Spleen (tissue), 11 donors: ENCODE results near the gene TNFAIP6. TPM values are rescaled to one million over a fixed set of nuclear protein-coding genes. Genes with fewer than 3 reads are reported as not detected.

Experiments
- DNase-seq: peaks from one replicate; pipeline ENCODE4 v3.0.0-alpha.2; 2020
- H3K27ac ChIP-seq, 8 donors: fragments of 200-600 bp; sonication (generic) in 7 of 8; 1 replicate in 4 of 8; 2 replicates in 4 of 8; pipeline versions ENCODE4 v1.5.0 to v1.8.0; 2016 to 2021; ENCODE audit warnings: inconsistent platforms in 4 of 8, mild to moderate bottlenecking in 4 of 8, moderate library complexity in 1 of 8
- H3K27me3 ChIP-seq, 7 donors: fragments of 200-600 bp; sonication (generic) in 6 of 7; replicated peaks in 1 of 7; 1 replicate in 4 of 7; 2 replicates in 3 of 7; pipeline versions ENCODE4 v1.5.0 to v1.8.0; 2016 to 2021; ENCODE audit warnings: inconsistent platforms in 3 of 7, mild to moderate bottlenecking in 1 of 7
- H3K36me3 ChIP-seq, 6 donors: fragments of 200-600 bp; sonication (generic) in 5 of 6; 1 replicate in 4 of 6; 2 replicates in 2 of 6; pipeline versions ENCODE4 v1.5.0 to v1.8.0; 2016 to 2021; ENCODE audit warnings: inconsistent platforms in 2 of 6
- H3K4me1 ChIP-seq, 6 donors: fragments of 200-600 bp; sonication (generic) in 5 of 6; 1 replicate in 3 of 6; 2 replicates in 3 of 6; pipeline versions ENCODE4 v1.5.0 to v1.8.0; 2016 to 2021; ENCODE audit warnings: inconsistent platforms in 3 of 6
- H3K4me3 ChIP-seq, 8 donors: fragments of 200-600 bp; sonication (generic) in 7 of 8; 1 replicate in 4 of 8; 2 replicates in 4 of 8; pipeline versions ENCODE4 v1.5.0 to v1.8.0; 2016 to 2021; ENCODE audit warnings: inconsistent platforms in 4 of 8, mild to moderate bottlenecking in 4 of 8, moderate library complexity in 2 of 8
- H3K9me3 ChIP-seq, 8 donors: fragments of 200-600 bp; sonication (generic) in 7 of 8; 1 replicate in 4 of 8; 2 replicates in 4 of 8; pipeline versions ENCODE4 v1.5.0 to v1.8.0; 2016 to 2021; ENCODE audit warnings: inconsistent platforms in 4 of 8
- POLR2A ChIP-seq, 3 donors: fragments of 450-650 bp; IDR thresholded peaks; one replicate each; pipeline ENCODE4 v1.5.1; 2017; ENCODE audit warnings: antibody characterized with exemption in 3 of 3, mild to moderate bottlenecking in 1 of 3
- POLR2AphosphoS5 ChIP-seq, 3 donors: sonication (generic); formaldehyde crosslinking; IDR thresholded peaks; one replicate each; pipeline ENCODE4 v1.5.1; 2017; ENCODE audit warnings: antibody characterized with exemption in 3 of 3
- WGBS, 5 donors: extraction: QIAGEN DNeasy Blood & Tissue Kit in 3 of 5; methylation state at CpG; one replicate each; pipeline versions ENCODE4 v1.1.5 to v1.1.7; 2013 to 2018; 5-methylcytosine and 5-hydroxymethylcytosine counted together
- intact Hi-C: fragments of 100-400 bp; cut with DNase I; formaldehyde crosslinking; loops from one replicate; pipeline ENCODE4 v1.15.0; 2023; ENCODE audit warnings: low total_unique reads
- polyA plus RNA-seq, 3 donors: library from polyadenylated mRNA; stranded (reverse); fragments of 200-250 nt; gene quantifications; one replicate each; pipeline ENCODE4 v1.2.1, GENCODE V29; 2013
- total RNA-seq, 7 donors: library from RNA; depleted of rRNA in 3 of 7; stranded (reverse); fragments of >200 nt in 3 of 7; fragmentation: NEBNext Ultra II Directional in 4 of 7; extraction: Animal tissue kit (Norgen Biotek cat#: 25700) in 4 of 7; gene quantifications; one replicate each; pipeline versions ENCODE4 v1.1.0 to v1.2.1, GENCODE V29; 2016 to 2021
- TF ChIP-seq, protein P1 (sequence below), 11 experiments: fragments of 200-600 bp in 7 of 11; fragments of 450-650 bp in 4 of 11; sonication (generic) in 4 of 11; IDR thresholded peaks in 8 of 11; conservative IDR thresholded peaks in 3 of 11; 1 replicate in 7 of 11; 2 replicates in 4 of 11; pipeline versions ENCODE4 v1.4.0 to v1.8.0; 2016 to 2021; ENCODE audit warnings: antibody characterized with exemption in 11 of 11, inconsistent platforms in 4 of 11, mild to moderate bottlenecking in 1 of 11
- donor health status: healthy with polysubstance abuse.
- donor health status: DM: no; HTN: no; CAD: no; lungs with moderate emphysema.
- donor health status: DM: no; HTN: no; CAD: no.
- donor health status: Bipolar disorder and iron deficiency.
- donor health status: healthy.
- donor health status: DM: no; HTN: no; CAD: no.
- donor health status: DM: yes; HTN: yes; CAD: no.

Gene TNFAIP6
- total and polyA plus RNA-seq, 10 donors: 0.46 to 19.7 (median 4.1) TPM

DNA sequence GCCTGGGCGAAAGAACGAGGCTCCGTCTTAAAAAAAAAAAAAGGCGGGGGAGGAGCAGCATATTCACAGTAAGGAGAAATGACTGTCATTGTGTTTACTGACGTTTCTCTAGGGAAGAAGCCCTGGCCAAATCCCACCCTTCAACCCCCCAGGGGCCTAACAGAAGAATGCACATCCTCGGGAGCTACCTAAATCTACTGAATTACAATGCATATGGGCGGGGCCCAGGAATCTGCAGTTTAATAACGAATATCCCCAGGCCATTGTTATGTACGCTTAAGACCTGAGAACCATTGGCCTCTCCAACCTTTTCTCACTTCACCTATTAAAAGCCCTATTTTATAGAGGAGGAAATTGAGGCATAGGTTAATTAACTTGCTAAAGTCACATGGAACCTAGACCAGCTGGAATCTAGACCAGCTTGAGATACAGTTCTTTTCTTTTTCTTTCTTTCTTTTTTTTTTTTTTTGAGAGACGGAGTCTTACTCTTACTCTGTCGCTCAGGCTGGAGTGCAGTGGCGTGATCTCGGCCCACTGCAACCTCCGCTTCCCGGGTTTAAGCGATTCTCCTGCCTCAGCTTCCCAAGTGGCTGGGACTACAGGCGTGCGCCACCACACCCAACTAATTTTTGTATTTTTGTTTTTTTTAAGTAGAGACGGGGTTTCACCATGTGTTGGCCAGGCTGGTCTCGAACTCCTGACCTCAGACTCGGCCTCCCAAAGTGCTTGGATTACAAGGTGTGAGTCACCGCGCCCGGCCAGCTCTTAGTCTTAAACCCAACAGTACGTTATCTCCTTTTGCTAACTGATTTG, 51.6 kb downstream of the TNFAIP6 start:
- no peaks in the 10 kb centered on the region for H3K9me3 ChIP-seq
- H3K4me1 ChIP-seq: peaks cover 13 to 42% (median 21%) of the 10 kb centered on the region in 6 donors
- DNase-seq: no peak
- H3K27ac ChIP-seq: peak overlapping the region in 6 of 8 donors; percentile 93 to 98 (median 94)
- no peaks in the 10 kb centered on the region for H3K27me3 ChIP-seq
- peaks cover 0 to 26% (median 7%) of the 10 kb centered on the region in 6 donors for H3K36me3 ChIP-seq
- H3K4me3 ChIP-seq: peak overlapping the region in 5 of 8 donors; percentile 69 to 98 (median 95)
- WGBS, 5 donors: 91 to 94% (median 93%) methylated on average over 25 of the region's 25 CpGs
- TF ChIP-seq, protein P1, sequence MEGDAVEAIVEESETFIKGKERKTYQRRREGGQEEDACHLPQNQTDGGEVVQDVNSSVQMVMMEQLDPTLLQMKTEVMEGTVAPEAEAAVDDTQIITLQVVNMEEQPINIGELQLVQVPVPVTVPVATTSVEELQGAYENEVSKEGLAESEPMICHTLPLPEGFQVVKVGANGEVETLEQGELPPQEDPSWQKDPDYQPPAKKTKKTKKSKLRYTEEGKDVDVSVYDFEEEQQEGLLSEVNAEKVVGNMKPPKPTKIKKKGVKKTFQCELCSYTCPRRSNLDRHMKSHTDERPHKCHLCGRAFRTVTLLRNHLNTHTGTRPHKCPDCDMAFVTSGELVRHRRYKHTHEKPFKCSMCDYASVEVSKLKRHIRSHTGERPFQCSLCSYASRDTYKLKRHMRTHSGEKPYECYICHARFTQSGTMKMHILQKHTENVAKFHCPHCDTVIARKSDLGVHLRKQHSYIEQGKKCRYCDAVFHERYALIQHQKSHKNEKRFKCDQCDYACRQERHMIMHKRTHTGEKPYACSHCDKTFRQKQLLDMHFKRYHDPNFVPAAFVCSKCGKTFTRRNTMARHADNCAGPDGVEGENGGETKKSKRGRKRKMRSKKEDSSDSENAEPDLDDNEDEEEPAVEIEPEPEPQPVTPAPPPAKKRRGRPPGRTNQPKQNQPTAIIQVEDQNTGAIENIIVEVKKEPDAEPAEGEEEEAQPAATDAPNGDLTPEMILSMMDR (IDR thresholded peaks at IDR 0.05 in 8 of 11, conservative IDR thresholded peaks at IDR 0.05 in 3 of 11): no peak
- TF ChIP-seq POLR2AphosphoS5 (IDR thresholded peaks at IDR 0.05) (no peak), POLR2A (IDR thresholded peaks at IDR 0.05) (no peak)
- intact Hi-C loops: no loop called here

DNA sequence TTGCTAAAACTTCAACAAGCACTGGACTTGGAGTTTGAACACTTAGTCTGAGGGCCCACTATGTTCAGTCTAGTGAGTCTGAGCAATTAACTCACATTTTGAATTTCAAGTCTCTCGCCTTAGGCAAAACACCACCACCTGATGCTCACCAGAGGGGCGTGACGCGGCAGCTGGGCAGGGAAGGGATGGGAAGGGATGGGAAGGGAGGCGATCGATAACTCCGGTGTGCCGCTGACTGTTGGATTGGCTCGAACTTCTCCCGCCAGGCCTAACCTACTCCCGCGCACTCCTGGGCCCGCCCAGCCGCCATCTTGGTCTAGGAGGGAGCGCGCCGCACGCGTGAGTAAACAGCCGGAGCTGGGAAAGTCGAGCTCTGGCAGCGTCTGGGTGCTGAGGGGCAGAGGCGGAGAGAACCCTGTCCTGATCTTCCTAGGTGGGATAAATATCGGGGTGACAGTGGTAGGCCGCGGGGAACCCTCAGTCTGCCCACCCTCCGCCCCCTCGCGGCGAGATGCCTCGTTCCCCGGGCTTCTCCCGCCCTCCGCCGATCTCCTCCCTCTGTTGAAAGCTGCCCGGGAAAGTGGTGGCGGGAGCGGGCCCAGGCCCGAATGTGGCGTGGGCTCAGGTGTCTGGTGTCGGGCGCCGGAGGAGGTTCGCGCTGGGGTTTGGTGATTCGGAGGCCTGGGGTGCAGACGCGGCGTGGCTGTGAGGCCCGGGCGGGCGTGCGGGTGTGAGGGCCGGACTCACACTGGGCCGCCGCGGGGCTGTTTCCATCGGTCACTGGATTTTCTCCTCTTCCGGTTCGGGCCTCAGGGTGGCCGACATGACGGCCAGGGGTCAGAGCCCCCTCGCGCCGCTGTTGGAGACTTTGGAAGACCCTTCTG, 52.5 kb downstream of the TNFAIP6 start, which contains the start of gene RIF1:
RIF1 (plus strand) TSS at position 302 of the 884 bp plus-strand sequence; CDS start at position 824, 522 bp downstream.
- peaks cover 13 to 46% (median 21%) of the 10 kb centered on the region in 6 donors for H3K4me1 ChIP-seq
- peaks cover 0 to 35% (median 7%) of the 10 kb centered on the region in 6 donors for H3K36me3 ChIP-seq
- TF ChIP-seq POLR2A (IDR thresholded peaks at IDR 0.05) (no peak), POLR2AphosphoS5 (IDR thresholded peaks at IDR 0.05) (peak; percentile 77 to 88 (median 84))
- TF ChIP-seq, protein P1 (IDR thresholded peaks at IDR 0.05 in 8 of 11, conservative IDR thresholded peaks at IDR 0.05 in 3 of 11): peak; percentile 39 to 84 (median 75)
- peak; percentile 96 for DNase-seq
- peak within 1 kb of the TSS; percentile 69 to 99 (median 92) for H3K4me3 ChIP-seq
- WGBS, 5 donors: 0 to 1% (median 1%) methylated on average over 12 to 65 of the region's 65 CpGs
- H3K27me3 ChIP-seq: no peaks in the 10 kb centered on the region
- intact Hi-C loops: loop anchor here (10.0 kb wide), 1 partner anchor 125 kb away; the partner anchor contains the start of gene NMI
- H3K27ac ChIP-seq: peak within 1 kb of the TSS; percentile 67 to 98 (median 93)
- no peaks in the 10 kb centered on the region for H3K9me3 ChIP-seq

DNA sequence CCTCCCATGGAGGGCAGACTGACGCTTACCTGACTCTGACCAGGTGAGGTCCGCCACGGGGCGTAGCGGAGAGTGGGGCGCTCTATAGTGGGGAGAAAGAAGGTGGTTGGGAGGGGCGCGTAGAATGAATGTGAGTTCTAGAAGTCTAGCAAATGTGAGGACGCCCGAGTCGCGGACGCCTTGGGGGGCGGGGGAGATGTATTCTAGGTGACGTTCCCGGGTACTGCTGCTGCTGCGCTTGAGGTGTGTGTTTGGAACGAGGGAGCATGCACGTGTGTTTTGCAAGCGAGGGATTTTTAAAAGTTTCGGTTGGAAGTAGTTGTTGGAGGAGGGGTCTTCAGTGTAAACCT, 53.1 kb downstream of the TNFAIP6 start:
- Histone ChIP-seq H3K4me1 (peaks cover 13 to 46% (median 21%) of the 10 kb centered on the region in 6 donors), H3K27me3 (no peaks in the 10 kb centered on the region), H3K9me3 (no peaks in the 10 kb centered on the region), H3K36me3 (peaks cover 0 to 41% (median 7%) of the 10 kb centered on the region in 6 donors), H3K4me3 (peak overlapping the region; percentile 69 to 99 (median 92)), H3K27ac (peak overlapping the region; percentile 67 to 98 (median 93))
- no peak for DNase-seq
- no peak for TF ChIP-seq POLR2AphosphoS5 (IDR thresholded peaks at IDR 0.05)
- TF ChIP-seq POLR2A (IDR thresholded peaks at IDR 0.05): no peak
- TF ChIP-seq, protein P1 (IDR thresholded peaks at IDR 0.05 in 8 of 11, conservative IDR thresholded peaks at IDR 0.05 in 3 of 11): no peak
- intact Hi-C loops: loop anchor here (10.0 kb wide), 1 partner anchor 126 kb away; the partner anchor contains the start of gene NMI
- 0 to 1% (median 0%) methylated on average over 21 of the region's 21 CpGs for WGBS, 5 donors
